HG02938 (cell line): ENCODE data around the gene MYRF.

Experiments
- ATAC-seq: cut with Tn5 transposase; IDR thresholded peaks from one replicate; pipeline ENCODE4 v1.9.1; 2021; ENCODE audit warnings: mild to moderate bottlenecking, moderate library complexity; ENCODE audit not compliant: unreplicated experiment

Gene MYRF

GRCh38 chr11:61792310-61793082, 40.1 kb downstream of the MYRF start, which contains the start of the genes FEN1 and TMEM258:
FEN1 (plus strand) TSS chr11:61792911; CDS start chr11:61795362, 2,451 bp downstream.
TMEM258 (minus strand) TSS chr11:61792599; CDS start chr11:61792558, 41 bp downstream.
- ATAC-seq: peak; percentile 75

DNA sequence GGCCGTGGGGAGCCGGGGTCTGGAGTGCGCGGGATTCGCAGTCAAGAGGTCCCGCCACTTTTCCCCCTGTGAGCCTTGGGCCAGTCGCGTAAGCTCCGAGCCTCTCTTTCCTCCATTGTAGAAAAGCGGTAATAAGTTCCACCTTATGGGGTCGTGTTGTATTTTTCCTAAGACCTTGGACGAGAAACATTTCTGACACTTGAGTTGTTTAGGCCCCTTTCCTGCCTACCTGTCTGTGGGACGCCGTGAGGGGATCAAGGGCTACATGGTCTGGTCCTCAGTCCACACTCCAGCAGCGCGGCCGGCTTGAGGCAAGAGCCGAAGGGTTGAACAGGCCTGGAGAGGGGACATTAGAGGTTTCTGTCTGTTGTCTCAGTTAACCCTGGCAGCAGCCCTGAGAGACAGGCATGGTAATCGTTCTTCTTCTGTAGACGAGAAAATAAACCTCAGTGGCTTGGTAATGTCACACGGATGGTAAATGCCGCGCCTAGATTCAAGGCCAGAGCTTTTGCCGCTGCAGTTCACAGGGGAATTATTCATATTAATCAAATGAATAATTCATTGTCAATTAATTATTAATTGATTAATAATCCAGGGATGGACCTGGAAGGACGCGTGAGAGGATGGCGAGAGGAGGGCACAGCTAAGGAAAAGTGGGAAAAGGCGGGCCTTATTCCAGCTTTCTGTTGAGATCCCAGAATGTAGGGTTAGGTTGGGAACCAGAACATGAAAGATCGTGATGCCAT, 40.8 kb downstream of the MYRF start:
- peak; percentile 18 for ATAC-seq

DNA sequence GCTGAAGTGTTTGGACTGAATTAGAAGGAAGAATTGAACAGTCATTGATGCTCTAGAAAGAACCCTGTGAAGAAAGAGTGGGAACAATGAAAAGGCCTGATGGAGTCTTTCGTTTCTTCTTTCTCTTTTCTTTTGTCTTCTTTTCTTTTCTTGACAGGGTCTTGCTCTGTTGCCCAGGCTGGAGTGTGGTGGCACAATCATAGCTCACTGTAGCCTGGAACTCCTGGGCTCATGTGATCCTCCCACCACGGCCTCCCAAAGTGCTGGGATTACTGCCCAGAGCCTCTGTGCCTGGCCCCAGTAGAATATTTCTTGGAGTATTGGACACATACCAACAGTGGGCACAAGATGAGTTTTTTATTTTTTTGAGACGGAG, 41.4 kb downstream of the MYRF start:
- ATAC-seq: no peak

- ATAC-seq: no peak
Measured at GRCh38 chr11:61794579-61794978, 42.1 kb downstream of the MYRF start.

DNA sequence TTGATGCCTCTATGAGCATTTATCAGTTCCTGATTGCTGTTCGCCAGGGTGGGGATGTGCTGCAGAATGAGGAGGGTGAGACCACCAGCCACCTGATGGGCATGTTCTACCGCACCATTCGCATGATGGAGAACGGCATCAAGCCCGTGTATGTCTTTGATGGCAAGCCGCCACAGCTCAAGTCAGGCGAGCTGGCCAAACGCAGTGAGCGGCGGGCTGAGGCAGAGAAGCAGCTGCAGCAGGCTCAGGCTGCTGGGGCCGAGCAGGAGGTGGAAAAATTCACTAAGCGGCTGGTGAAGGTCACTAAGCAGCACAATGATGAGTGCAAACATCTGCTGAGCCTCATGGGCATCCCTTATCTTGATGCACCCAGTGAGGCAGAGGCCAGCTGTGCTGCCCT, 43.0 kb downstream of the MYRF start:
- ATAC-seq: no peak

GRCh38 chr11:61795876-61796526, 43.6 kb downstream of the MYRF start:
- ATAC-seq: no peak

DNA sequence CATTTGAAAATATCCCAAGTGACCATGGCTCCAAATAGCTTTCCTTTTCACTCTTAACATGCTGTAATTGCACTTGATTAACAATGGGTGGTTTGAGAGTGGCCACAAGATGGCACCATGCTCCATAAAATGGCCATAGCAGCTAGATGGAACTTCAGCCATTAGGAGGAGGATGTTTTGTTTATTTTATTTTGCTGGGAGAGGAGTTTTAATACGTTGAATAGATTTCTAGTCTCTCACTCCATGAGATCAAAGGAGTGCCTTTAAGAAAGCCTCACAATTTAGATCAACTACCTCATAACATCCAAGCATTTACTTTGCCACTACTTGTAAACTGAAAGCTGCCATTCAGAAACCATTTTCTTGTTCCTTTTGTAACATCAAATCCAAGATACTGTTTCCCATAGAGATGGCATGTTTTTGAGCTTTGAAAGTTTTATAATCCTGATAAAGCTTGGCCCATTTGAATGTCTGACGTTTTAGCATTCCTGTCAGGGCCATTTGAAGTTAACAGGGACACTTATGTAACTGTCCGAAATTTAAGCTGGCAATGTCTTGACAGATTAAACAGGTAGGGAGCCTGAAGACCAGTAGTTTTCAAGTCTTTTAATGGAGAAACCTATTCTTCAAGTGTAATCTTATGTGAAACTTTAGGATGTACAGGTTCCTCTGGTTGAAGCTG, 45.0 kb downstream of the MYRF start:
- ATAC-seq: no peak

DNA sequence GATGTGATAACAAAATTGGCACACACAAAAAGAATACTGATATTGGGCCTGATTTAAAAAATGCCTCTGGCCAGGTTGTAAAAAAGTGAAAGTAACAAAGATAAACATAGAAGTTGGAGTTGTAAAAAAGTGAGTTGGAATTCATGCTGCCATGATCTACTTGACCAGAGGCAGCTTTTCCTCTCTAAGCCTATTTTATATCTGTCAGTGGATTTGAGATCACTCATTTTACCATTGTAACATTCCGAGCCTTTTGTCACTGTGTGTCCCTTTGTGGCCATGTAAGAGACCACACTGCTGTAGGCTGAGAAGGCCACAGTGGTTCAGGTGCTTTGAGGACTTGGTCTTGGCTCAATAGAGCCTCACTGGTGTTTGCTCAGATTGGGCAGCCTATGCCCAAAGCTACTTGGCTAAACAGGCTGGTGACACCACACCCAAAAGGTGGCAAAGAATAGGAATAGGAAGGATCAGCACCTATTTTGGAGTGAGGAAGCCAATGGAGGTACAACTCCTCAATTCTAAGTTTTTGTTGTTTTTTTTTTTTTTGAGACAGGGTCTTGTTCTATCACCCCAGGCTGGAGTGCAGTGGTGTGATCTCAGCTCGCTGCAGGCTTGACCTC, 47.3 kb downstream of the MYRF start:
- ATAC-seq: no peak

- ATAC-seq: no peak
Measured at GRCh38 chr11:61800331-61801281, 48.2 kb downstream of the MYRF start.

DNA sequence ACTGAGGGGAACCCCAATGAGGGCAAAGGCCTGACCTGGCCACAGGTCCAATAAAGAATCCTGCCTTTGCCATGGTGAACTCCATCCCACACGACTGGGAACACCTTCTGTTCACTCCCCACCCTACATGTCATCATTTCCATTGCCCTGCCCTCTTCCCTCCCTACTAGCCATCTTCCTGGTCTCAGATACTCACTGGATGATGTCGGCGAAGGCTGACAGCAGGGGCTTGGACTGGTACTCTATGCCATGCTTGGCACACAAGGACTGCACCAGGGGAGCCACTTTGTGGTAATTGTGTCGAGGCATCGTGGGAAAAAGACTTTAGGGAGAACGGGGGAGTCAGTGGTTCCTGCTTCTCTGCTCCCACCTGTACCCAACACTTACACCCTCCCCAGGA, 50.2 kb downstream of the MYRF start:
- ATAC-seq: no peak

- no peak for ATAC-seq
Measured at GRCh38 chr11:61803889-61804647, 51.6 kb downstream of the MYRF start.

GRCh38 chr11:61805146-61805545, 52.7 kb downstream of the MYRF start:
- no peak for ATAC-seq

DNA sequence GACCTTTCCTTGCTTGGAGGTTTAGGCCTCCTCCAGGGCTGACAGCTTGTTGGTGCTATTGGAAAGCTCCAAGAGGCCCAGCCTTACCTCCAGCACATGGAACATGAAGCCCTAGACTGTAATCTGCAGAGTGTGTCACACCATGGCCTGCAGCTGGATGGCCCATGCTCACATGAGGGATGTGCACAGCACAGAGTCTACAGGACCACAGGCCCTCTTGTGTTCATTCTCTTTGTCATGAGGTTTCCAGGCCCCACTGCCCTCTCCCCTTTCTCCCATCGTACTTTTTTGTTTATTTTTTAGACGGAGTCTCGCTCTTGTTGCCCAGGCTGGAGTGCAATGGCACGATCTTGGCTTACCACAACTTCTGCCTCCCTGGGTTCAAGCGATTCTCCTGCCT, 54.3 kb downstream of the MYRF start:
- ATAC-seq: no peak

DNA sequence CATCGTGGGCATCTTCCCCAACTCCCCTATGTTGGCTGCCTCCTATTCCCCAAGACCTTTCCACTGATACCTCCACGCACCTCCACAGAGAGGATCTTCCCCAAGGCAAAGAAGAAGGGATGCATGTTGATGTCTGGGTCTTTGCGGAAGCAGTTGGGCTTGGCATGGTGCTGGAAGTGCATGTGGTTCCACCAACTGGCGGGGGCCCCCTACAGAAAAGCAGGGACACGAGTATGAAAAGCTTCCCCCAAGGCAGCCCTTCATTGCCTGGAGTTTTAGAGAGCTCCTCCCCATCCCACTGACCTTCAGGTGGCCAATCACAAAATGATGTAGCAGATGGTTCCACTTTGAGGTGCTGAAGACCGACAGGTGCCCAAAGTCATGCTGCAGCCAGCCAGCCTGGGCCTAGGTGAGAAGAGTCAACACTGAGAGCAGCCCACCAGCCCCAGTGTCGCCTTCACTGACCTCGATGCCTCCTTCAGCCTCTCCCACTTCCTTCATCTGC, 58.3 kb downstream of the MYRF start:
- no peak for ATAC-seq

DNA sequence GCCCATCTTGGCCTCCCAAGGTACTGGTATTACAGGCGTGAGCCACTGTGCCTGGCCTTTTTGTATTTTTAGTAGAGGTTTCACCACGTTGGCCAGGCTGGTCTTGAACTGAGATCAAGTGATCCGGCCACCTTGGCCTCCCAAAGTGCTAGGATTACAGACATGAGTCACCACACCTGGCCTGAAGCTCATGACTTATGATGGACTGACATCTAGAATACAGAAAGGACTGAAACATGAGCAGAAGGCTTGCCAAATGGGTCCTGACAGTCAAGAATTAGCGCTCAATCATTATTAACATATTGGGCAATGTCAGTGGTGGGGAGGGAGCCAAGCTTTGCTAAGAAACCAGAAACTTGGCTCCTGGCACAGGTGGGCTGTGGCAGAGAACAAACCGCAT, 59.4 kb downstream of the MYRF start:
- ATAC-seq: no peak

GRCh38 chr11:61812736-61813411, 60.4 kb downstream of the MYRF start:
- ATAC-seq: no peak

DNA sequence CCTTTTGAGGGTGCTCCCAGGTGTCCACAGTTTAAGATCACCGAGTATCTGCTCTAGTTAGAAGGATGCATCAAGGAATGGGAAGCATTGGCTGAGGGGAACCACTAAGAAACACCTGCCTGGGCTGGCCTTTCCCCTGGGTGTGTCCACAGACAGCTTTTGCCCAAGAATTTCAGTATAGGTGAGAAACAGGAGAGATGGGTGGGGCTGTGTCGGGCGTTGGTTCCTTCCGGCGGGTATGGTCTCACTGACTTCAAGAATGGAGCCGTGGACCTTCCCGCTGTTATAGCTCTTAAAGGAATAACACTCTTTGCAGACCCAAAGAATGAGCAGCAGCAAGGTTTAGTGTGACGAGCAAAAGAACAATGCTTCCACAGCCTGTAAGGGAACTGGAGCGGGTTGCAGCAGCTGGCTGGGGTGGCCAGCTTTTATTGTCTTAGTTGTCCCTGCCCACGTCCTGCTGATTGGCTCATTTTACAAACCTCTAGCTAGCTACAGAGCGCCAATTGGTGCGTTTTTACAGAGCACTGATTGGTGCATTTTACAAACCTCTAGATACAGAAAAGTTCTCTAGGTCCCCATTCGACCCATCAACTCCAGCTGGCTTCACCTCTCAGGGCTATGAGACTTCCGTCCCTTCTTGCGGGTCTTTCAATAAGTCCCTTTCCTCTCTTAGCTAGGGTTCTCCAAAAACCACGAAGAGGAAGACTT, 62.0 kb downstream of the MYRF start:
- no peak for ATAC-seq
